GM12891 (cell line): Measurements from ENCODE around the gene DOCK4.

Experiments
- DNase-seq: peaks from one replicate; pipeline ENCODE4 v3.0.0; 2011; ENCODE audit warnings: low spot score; ENCODE audit not compliant: insufficient read length
- FAIRE-seq: peaks from 2 replicates; lab custom pipeline; 2011; peaks lifted over from hg19 to GRCh38; lab: Jason Lieb, UNC
- PAX5 ChIP-seq: IDR thresholded peaks from 2 replicates; pipeline ENCODE4 v1.6.1; 2011; ENCODE audit warnings: low read length, moderate library complexity, mild to moderate bottlenecking; ENCODE audit not compliant: insufficient read depth, severe bottlenecking
- POLR2A ChIP-seq: IDR thresholded peaks from 2 replicates; pipeline ENCODE4 v1.6.1; 2011; ENCODE audit warnings: low read depth, low read length, control low read depth
- POLR2AphosphoS5 ChIP-seq: IDR thresholded peaks from 2 replicates; pipeline ENCODE4 v1.6.1; 2011; ENCODE audit warnings: low read depth, low read length, control low read depth
- POU2F2 ChIP-seq: IDR thresholded peaks from 2 replicates; pipeline ENCODE4 v1.6.1; 2011; ENCODE audit warnings: low read depth, mild to moderate bottlenecking, control low read depth, low read length, moderate library complexity
- SPI1 ChIP-seq: IDR thresholded peaks from 2 replicates; pipeline ENCODE4 v1.6.1; 2011; ENCODE audit warnings: low read depth, low read length, control low read depth
- TAF1 ChIP-seq: IDR thresholded peaks from 2 replicates; pipeline ENCODE4 v1.6.1; 2011; ENCODE audit warnings: low read depth, low read length, control low read depth

Gene DOCK4

DNA sequence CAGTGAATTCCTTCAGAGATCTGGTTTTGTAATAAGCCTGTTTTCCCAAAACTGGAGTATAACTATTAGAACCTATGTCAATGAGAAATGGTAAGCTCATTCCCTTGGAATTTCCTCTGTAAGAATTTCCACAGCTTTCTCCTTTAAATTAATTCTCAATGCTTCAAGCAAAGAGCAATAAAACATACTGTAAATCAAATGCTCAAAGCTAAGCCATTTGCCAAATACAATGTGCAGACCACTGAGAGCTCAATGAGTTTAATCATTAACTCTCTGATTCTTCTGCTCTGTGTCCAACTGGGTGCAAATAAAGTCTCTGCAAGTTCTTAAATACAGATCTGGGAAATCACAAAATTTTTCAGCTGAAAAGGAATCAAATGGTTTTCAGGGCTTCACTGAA, 416.3 kb downstream of the DOCK4 start:
- no peak for FAIRE-seq
- DNase-seq: no peak
- no peak for TF ChIP-seq SPI1
- no peak for TF ChIP-seq POLR2AphosphoS5
- no peak for TF ChIP-seq PAX5
- no peak for TF ChIP-seq POLR2A
- no peak for TF ChIP-seq POU2F2
- TF ChIP-seq TAF1: no peak

DNA sequence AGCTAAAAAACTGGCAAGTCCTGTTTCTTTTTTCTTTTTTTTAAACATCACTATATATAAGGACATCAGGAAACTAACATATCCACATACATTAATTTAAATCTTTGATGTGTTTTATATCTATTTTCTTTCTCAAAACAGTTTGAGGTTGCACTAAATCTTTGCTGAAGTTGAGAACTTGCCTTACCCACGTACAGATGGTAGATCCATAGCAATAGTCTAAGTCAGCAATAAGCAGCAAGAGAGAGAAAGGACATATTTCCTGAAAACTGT, 417.2 kb downstream of the DOCK4 start:
- TF ChIP-seq POU2F2: no peak
- TF ChIP-seq PAX5: no peak
- no peak for TF ChIP-seq POLR2AphosphoS5
- TF ChIP-seq SPI1: no peak
- no peak for TF ChIP-seq POLR2A
- TF ChIP-seq TAF1: no peak
- no peak for DNase-seq
- no peak for FAIRE-seq

DNA sequence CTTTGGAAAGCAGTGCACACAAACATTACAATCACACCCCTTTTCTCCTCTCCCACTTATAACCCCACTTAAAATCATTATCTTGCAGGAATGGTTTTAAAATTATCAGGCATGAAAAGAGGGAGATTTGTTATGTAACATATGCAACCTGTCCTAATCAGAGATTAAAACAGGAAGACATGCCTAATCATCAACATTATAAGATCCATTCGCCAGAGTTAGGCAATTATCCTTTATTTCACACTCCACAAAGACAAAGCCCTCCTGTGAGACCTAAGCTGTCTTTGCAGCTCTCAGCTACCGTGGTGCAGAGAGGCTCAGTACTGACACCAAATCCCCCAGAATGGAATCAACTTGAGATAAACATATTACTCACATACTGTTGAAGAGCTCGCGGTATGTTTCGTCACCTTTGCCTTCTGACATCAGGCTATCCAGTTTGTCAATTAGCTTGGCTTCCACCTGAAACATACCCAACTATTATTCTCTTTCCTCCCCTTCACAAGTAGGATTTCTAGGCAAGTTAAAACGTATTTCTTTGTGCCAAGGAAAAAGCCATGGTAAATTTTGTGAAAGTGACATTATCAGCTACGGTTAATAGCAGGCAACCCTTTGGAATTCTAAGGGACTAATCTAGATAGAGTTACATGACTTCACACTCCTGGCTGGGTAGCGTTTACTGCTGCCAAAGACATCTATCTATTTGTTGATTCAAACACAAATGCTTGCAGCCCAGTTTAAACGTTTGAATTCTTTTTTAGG, 417.7 kb downstream of the DOCK4 start:
- FAIRE-seq (no peak), DNase-seq (no peak)
- TF ChIP-seq POU2F2 (no peak), POLR2AphosphoS5 (no peak), TAF1 (no peak), PAX5 (no peak), POLR2A (no peak), SPI1 (no peak)

DNA sequence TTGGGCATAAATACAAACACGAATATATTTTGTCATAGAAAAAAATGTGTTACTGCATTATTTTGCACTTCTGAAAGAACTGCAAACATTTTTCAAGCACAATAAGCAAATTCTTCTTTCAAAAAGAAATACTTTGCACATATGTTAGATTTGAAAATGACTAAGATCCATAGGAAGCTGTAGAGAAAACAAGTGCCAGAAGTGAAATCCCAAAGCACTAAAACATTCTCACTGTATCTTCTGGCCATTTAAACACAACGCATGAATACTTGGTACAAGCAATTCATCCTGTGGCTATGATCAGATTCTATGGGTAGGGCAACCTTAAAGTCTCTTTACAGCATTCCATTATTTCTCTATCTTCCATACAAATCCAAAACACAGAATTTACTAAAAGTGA, 418.5 kb downstream of the DOCK4 start:
- no peak for TF ChIP-seq POLR2AphosphoS5
- TF ChIP-seq POLR2A: no peak
- TF ChIP-seq TAF1: no peak
- no peak for TF ChIP-seq SPI1
- no peak for TF ChIP-seq PAX5
- no peak for TF ChIP-seq POU2F2
- DNase-seq (no peak), FAIRE-seq (no peak)

DNA sequence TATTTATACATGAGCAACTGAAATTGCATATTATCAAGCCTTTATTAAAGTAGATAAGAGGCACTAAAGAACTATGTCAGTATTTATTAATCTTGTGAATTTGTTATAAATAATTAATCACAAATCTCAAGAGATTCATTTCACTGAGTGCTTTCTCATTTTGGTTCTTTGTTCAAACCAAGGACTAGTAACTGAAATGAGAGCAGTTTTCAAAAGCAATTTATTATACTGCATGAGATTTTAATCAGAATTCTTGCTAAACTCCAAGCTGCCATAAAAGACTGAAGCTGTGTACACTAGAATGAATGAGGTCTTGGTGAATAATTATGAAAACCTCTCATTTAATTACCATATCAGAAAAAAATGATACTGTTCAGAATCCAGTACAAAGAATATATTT, 419.1 kb downstream of the DOCK4 start:
- FAIRE-seq: no peak
- TF ChIP-seq POU2F2 (no peak), POLR2A (no peak), PAX5 (no peak), POLR2AphosphoS5 (no peak), TAF1 (no peak), SPI1 (no peak)
- no peak for DNase-seq

DNA sequence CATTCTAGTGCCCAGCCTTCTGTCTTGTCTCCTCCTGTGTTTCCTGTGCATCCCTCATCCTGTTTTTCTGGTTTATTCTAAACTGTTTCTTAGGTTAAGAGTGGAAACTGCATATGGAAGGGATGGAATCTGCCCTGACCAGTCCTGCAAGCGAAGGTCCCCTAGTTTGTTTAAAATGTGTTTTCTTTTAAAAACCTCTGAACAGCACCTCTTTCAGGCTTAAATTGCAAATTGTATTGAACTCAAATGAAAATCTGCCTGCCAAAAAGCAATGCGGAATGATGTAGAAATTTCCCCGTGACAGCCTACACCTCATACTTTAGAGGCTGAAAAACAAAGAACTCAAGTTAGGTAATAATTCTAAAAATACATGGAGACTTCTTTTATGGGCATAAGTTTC, 421.1 kb downstream of the DOCK4 start:
- TF ChIP-seq POLR2A: no peak
- no peak for TF ChIP-seq SPI1
- TF ChIP-seq POU2F2: no peak
- no peak for TF ChIP-seq PAX5
- TF ChIP-seq TAF1: no peak
- no peak for TF ChIP-seq POLR2AphosphoS5
- FAIRE-seq: no peak
- DNase-seq: no peak

DNA sequence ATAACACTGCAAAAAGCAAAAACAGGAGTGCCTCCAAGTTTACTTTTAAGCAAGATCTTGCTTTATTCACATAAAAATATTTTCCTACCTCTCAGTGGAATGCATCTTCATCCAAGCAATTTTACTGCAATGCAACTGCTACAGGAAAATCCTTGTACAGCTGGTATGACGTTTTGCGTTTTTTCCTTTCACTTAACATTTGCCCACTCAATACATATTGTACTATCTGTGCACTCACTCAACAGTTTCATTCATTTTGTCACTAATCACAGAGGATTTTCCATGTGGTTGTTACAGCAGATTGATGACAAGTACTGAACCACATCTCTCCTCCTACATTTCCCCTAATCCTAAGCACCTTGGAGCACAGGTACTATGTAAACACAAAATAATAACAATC, 421.9 kb downstream of the DOCK4 start:
- FAIRE-seq (no peak), DNase-seq (no peak)
- TF ChIP-seq POLR2AphosphoS5: no peak
- no peak for TF ChIP-seq POU2F2
- TF ChIP-seq POLR2A: no peak
- TF ChIP-seq SPI1: no peak
- no peak for TF ChIP-seq TAF1
- TF ChIP-seq PAX5: no peak

DNA sequence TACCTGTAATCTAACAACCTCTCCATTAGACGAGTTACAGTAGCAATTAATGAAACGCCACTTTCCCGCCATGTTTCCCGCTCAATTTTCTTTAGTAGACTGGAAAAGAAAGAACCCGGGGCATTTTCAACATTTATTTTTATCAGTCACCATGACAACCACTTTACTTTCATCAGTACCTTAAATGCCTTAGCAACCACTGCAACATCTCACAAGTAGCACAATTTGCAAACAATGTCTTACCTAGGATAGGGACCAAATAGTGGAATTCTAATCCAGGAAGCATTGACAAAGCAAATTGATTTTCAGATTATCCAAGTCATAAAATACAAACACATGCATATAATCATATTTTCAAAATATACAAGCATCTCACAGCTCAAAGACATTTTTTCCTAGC, 422.3 kb downstream of the DOCK4 start:
- DNase-seq (no peak), FAIRE-seq (no peak)
- no peak for TF ChIP-seq PAX5
- no peak for TF ChIP-seq SPI1
- TF ChIP-seq POU2F2: no peak
- TF ChIP-seq POLR2AphosphoS5: no peak
- TF ChIP-seq POLR2A: no peak
- no peak for TF ChIP-seq TAF1

DNA sequence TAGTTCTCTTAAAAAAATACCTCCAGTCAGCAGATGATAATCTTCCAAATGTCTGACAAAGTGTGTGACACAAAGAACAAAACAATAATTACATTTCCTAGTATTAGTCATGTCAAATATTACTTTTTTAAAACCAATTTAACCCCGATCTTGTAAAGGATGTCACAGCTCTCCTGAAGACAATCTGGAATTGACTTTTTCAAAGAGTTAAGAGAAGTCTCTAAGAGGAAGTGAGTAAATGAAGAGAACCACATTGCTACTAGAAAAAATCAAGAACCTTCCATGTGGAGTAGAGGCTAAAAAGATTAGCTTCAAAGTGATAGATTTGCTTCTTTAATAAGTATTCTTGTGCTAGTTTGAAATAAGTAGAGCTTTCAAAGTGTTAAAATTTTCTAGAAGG, 425.7 kb downstream of the DOCK4 start:
- DNase-seq (no peak), FAIRE-seq (no peak)
- no peak for TF ChIP-seq PAX5
- peak; percentile 75 for TF ChIP-seq SPI1

DNA sequence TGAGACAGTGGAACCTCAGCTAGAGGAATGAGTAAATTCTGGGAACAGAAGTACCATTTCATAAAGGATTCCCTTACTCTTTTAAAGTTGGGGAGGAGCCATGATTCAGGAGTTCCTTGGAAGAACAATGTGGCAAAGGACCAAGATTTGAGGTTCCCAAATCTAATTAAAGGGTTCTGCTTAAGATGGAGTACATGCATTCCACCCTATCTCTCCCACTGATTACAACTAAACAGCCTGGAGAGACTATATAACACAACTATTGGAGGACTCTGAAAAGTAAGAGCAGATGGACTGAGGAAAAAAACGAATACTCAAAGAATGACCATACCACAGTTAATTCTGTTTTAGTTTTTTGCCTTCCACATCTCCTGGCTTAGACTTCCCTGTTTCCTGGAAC, 431.0 kb downstream of the DOCK4 start:
- TF ChIP-seq POU2F2 (no peak), PAX5 (no peak), SPI1 (no peak), POLR2A (no peak), TAF1 (no peak), POLR2AphosphoS5 (no peak)
- DNase-seq (no peak), FAIRE-seq (no peak)
